Right renal cortex interstitium (tissue), 3 donors: ENCODE results near the gene RAB15. TPM values are rescaled to one million over a fixed set of nuclear protein-coding genes. Genes with fewer than 3 reads are reported as not detected.

Experiments used
- DNase-seq, 3 donors: peaks; one replicate each; pipeline ENCODE4 v3.0.0-alpha.2; 2013; ENCODE audit warnings: low read depth in 3 of 3, low spot score in 2 of 3
- polyA plus RNA-seq, 3 donors: library from polyadenylated mRNA; unstranded; fragments of 120-200 nt; gene quantifications; one replicate each; pipeline ENCODE4 v1.2.1, GENCODE V29; 2013; ENCODE audit not compliant: insufficient read length in 3 of 3

RAB15 gene
- polyA plus RNA-seq, 3 donors = 18.5 to 25.8 (median 24.3) TPM

DNA sequence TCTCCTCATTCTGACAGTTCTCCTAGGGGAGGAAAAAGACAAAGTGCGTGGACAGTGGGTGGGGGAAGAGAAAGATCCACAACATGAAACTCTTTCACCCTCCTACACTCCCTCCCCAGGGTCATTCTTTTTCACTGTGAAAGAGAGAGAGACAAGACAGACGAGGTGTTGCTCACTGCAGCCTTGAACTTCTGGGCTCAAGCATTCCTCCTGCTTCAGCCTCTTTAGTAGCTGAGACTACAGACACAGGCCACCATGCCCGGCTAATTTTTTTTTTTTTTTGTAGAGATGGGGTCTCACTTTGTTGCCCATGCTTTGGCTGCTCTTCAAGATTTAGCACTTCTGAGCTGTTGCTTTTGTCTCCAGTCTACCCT is 32.3 kb downstream of the RAB15 start:
- DNase-seq = no peak

DNA sequence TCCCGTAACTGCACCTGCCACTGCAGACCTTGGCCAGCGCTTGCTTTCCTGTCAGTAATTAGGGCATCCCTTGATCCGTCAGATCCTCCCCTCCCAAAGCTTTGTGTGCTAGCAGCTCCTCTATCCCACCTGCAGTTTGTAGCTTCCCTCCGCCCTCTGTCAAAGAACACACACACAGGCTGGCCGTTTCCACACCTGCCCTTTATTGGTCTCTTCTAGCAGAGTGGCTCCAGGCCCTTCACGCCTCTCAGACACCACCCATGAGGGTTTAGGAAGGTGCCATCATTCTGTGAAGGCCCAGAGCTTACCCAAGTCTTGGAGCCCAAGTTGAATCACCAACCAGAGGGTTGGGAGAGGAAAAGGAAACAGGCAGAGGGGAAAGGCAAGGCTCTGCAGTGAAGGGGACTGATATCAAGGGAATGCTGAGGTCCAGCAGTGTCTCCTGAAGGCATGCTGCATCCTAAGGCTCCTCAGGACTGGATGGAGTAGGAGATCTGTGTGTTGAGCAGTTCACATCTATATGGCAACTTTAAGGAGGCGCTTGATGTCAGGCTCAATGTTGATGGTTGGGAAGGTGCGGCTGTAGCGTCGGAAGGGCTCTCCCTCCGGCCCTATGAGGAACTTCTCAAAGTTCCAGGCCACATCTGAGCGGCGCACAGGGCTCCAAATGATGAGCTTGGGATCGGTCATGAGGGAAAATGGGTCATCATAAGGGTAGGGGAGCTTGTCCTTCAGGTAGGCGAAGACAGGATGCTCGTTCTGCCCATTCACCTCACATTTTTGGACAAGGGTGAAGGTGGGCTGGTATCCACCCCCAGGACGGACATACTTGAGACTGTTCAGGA is 32.9 kb downstream of the RAB15 start:
- DNase-seq = no peak

DNA sequence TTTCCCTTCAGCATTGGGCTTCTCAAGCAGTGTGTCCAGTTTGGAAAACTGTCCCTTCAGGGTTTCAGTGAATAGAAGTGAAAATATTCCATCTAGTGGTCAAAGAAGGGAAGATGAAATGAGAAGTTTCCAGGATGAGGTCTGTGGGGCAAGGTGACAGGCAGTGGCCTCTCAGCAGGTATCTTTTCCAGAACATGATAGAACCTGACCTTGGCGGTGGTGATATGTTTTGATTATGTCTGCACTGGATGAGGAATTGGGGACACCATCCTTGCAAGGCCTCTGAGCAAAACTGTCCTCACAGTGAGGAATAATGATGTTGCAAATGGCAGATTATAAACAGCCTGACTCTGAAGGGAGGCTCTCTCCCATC is 34.3 kb downstream of the RAB15 start:
- DNase-seq = no peak

DNA sequence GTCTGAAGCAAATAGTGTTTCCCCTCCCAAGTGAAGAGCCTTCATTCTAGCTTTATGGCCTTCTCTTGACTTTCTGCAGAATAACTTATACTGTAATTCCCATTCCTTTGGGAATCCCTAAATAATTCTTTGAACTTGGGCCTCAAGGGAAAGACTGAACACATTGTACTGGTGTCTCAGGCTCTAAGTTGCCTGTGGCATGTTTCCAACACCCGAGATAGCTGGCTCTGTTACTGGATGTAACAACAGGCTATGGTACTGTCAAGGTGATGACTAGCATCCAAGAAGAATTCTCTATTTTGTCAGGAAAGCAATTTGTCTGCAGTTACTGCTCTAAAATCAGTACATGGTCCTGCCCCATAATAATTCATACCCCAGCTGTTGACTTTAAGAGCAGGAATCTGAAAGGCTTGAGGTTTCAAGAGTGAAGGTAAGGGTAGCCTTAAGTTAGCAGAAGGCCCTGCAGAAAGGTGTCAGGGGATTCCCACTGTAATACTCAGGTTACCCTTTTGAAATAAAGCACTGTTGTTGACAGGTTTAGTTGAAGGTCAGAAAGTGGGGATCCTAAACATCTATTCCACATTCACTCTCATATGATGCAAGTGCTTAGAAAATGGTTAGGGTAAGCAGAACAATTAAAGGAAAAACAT is 34.8 kb downstream of the RAB15 start:
- DNase-seq = no peak

DNA sequence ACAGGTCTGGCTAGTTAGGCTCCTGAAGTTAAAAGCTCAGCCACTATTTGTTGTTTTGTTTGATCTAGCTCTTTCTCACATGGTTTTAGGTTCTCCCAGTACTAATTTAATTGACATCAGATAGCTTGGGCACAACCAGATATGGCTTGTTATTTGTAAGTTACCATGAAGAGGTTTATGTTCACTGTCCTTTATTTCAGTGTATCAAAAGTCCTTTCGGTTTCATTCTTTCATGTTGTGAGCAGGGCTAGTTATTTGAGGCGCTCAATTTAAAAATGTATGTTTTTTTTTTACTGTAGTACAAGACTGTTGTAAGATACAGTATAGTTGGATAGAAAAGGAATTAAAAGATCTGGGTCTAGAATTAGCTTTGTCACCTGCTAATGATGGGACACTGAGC is 36.6 kb downstream of the RAB15 start:
- DNase-seq = no peak

DNA sequence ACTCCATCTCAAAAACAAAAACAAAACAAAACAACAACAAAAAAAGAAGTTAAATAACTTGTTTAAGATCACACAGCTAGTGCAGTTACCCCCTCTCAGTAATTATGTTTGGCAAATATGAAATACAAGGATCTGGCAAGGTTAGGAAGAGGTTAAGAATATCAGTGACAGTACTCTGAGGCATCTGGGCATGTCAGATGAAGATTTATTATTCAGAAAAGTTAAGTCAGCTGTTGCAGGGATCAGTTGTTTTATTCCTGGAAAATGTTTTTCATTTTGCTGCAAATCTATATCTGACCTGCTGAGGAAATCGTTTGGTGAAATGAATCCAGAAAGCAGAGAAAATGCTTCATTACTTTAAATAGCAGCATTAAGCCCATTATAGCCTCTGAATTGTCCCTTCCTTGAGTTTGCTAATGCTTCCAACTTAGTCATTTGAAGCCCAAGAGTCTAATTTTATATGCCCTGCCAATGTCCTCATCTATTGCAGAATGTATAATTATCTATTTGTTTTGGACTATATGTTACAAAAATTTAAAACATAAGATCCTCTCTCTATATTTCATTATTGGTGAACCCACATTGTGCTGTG is 37.7 kb downstream of the RAB15 start:
- DNase-seq = no peak

DNA sequence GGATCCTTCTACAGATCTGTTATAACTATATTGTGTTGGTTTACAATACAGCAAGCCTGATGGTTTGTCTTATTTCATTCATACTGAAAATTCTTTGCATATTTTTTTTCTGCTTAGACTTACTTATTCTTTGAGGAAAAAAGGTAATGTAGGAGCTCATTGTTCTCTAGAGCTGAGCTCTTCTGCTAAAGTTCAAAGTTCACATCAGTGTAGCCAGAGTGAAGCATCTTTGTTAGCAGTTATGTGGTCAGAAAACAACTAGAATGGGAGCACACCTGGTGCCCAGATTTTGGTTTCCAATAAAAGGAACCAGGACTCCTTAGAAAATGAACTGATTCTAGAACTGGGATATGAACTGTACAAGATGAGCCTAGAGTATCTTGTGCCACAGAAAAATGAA is 39.9 kb downstream of the RAB15 start:
- DNase-seq = no peak

DNA sequence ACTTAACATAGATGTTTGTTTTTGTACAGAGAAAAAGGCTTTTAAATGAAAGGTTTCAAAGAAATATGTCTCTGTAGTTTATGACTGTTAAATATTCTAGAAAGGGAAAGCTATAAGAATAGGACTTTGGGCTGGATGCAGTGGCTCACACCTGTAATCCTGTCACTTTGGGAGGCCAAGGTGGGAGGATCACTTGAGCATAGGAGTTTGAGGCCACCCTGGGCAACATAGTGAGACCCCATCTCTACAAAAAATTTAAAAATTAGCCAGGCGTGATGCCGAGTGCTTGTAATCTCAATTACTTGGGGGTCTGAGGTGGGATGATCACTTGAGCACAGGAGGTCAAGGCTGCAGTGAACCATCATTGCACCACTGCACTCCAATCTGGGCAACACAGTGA is 41.0 kb downstream of the RAB15 start:
- no peak for DNase-seq

DNA sequence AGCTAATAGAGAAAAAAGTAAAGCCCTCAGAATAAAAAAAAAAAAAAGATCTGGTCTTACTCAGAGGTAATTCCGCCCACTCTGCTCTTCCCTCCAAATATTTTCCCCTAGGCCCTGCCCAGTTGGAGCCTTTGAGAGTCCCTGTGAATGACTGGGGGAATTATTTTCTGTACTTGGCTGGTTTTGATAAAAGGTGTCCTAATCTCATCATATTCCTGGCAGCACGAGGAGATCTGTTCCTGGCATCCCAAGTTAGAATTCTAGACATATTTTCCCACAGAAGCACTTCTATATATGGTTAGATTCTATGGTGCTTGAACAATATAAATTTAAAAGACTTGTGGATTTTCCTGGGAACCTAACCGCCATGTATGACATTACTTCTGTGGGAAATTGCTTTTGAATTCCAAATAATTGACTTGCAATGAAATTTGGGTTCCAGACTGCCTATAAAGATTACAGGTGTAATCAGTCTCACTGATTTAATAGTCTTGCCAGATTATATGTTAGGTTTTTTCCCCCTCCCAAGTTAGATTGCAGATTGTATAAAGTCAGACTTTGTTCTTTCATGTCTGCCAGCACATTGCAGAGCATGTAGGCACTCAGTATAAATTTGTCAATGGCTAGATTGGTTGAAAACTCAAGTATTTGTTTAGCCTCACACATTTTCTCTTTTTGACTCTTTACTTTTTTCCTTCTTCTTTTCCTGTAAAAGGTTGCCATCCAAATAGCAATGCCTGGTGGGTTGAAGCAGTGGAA is 41.9 kb downstream of the RAB15 start:
- DNase-seq = no peak

DNA sequence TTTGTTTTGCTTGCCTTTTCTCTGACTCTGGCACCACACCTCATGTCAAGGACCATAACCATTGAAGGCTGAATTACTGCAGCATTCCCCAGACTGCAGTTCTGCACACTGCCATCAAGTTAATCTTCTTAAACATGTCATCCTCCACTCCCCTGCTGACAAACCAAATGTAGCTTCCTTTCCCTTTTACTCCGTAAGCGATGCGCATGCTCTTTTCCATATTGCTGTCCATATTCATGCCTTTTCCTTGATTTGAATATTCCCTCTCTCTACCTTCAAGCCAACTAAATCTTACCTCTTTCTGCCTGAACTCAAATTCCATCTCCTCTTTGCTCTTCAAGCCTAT is 43.1 kb downstream of the RAB15 start:
- DNase-seq = no peak

DNA sequence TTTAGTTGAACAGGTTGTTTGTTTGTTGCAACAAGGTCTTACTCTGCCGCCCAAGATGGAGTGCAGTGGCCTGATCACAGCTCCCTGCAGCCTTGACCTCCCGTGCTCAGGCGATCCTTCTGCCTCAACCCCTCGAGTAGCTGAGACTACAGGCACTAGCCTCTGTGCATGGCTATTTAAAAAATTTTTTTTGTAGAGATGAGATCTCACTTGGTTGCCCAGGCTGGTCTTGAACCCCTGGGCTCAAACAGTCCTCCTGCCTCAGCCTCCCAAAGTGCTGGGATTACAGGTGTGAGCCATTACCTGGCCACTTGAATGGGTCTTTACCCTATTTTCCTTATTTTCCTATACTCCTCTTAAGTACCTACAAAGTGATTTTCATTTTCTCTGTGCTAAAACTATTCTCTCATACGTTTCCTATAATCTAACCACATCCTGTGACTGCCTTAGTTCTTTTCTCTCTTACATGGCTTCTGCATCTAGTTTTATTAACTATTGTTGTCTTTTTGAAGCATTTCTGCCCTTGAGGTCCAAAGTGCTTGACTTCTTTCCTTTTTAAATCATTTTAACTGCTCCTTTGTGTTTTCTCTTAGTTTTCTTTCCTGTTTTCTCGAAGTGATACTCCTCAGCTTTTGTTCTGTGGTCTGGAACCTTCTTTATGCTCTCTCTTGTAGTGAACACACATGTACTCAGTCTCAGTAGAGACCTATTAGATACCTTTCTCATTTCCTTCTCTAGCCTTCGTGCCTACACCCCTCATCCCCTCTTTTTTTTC is 43.7 kb downstream of the RAB15 start:
- no peak for DNase-seq

DNA sequence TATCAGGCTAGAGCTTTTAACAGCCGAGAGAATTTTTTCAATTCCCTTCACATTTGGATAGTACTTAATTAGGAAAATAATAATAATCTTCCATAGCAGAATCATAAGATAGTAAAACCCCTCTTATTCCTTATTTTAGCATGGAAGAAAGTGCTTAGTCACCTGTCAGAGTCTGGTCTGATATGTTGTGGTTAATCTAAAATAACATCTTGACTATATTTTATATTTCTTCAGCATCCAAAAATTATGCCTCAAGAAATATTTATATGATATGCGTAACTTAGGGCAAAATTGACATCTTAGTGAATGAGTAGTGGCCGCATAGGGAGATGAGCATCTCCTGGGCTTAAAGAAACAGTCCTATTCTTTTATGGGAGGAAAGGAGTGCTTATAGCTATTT is 45.1 kb downstream of the RAB15 start:
- DNase-seq = no peak

DNA sequence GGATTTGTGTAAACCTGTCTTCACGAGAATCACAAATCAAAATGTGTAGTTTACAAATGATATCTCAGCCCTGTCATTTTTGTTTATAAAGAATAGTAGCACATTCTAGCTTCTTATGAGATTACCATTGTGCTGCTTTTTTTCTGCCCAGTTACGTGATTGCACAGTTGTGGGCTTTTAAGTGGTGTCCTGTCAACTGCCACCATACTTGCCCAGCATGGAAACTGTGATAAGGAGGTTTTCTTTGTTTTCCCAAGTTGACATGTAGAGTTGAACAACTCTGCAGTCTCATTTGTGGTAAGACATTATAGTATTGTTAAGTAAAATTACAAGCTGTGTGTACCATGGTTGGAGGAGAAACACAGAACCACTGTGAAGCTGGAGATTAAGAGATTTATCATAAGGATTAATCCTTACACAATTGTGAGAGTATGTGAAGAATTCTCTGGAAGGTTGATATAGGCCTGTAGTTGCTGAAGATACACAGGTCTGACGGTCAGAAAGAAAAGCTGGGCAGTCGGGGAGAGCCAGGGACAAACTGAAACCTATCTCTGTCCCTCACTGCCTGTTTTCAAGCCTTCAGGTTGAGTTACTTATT is 45.6 kb downstream of the RAB15 start:
- DNase-seq = no peak

DNA sequence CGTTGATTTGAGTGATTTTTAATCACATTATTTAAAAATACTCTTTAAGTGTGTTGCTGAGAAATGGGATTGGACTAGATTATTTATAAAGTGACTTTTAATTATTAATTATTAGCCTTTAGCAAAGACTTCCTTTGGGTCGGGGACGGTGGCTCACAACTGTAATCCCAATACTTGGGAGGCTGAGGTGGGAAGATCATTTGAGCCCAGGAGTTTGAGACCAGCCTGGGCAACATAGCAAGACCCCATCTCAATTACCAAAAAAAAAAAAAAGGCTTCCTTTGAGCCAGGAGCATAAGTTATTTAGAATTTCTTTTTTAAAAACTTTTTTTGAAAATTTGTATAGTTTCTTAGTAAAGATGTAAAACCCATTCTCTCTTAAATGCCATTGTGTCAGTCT is 49.1 kb downstream of the RAB15 start:
- no peak for DNase-seq

DNA sequence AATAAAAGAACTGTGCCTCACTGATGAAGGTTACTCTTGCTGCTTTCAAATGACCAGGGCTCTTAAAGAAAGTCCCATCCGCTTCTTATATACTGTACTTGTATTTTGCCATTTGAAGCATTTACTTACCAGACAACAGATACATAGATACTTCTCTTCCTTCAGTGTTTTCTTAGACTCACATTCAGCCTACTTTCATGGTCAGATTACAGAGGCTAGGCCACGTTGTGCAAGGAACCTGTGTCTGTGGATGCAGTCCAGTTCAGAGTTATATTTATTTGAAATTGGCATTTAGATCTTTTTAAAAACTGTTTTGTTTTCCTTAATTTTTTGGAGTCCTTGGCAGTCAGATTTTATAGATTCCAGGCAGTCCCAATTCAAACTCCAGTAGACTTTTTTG is 51.7 kb downstream of the RAB15 start:
- no peak for DNase-seq

DNA sequence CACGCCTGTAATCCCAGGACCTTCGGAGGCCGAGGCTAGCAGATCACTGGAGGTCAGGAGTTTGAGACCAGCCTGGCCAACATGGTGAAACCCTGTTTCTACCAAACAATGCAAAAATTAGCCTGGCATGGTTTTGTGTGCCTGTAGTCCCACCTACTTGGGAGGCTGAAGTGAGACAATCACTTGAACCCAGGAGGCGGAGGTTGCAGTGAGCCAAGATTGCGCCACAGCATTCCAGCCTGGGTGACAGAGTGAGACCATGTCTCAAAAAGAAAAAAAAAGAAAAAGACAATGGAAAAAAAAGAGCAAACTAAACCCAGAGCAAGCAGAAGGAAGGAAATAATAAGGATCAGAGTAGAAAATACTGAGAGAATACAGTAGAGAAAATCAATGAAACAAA is 52.5 kb downstream of the RAB15 start:
- no peak for DNase-seq

DNA sequence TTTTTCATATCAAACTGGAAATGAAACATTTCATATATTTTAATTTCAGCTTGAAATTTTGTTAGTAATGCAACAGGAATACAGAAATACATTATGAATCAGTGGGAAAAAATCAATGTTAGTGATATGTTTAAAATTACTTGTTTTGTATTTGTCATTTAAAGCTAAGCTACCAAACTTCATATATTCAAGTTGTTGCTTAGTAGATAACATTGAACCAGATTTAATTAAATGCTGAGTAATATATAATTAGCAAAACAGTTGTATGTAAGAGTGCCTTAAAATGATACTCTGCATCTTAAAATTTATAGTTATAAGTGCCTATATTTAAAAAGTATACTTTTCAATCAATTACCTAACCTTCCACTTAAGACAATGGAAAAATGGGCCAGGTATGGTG is 52.9 kb downstream of the RAB15 start:
- DNase-seq = no peak

DNA sequence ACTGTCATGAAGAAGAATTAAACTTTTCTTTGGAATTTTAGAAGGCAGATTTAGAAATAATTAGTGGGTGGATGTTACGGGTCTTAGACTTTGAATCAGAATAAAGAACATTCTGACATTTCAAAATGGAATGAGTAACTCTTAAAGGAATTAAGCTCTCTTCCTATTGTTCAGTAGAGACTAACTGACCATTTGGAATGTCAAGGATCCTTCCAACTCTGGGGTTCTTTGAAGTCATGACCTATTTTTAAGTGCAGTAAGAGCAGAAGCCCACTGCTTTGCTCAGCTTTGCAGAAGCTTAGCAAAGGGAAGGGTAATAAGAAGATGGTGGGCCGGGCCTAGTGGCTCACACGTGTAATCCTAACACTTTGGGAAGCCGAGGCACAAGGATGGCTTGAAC is 53.9 kb downstream of the RAB15 start:
- no peak for DNase-seq

DNA sequence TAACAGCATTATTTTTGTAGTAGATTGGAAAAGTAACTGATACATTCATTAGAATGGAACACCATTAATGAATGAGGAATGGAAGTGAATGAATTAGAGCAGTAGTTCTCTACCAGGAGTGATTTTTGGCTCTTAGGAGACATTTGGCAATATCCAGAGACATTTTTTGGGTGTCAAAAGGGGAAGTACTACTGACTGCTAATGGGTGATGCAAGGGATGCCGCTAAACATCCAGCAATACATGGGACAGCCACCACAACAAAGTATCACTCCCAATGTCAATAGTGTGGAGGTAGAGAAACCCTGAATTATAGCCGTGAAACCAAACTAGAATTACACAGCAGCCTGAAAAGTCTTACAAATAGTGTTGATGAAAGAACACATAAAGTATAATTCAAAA is 56.3 kb downstream of the RAB15 start:
- DNase-seq = no peak

DNA sequence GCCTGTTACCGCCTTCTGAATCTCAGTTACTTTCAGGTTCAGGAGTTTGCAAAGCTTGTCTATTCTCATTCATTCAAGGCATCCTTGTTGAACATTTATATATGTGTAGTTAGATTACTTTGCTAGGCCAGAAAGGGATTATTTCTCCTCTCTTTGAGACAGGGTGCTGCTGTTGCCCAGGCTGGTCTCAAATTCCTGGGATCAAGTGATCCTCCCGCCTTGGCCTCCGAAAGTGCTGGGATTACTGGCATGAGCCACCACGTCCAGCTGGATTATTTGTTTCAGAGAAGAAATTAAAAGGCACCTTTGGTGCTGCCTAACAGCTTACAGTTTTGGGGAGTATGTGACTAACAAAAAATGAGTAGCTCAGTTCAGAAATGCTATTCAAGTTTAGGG is 57.1 kb downstream of the RAB15 start:
- DNase-seq = no peak
